ENCODE data around the gene GATA6.

Gene GATA6

GRCh38 chr18:22171258-22172119 lies 2.1 kb downstream of the GATA6 start:
- no peak overlapping the region for H3K4me3 ChIP-seq (replicated peaks; ENCODE audit: low read depth, low read length)
- no peaks in the 10 kb centered on the region; the same call in 1 of the 2 replicates for H3K27me3 ChIP-seq (replicated peaks; ENCODE audit: control insufficient read depth, insufficient read depth, low read length)
- DNase-seq (ENCODE audit: extremely low read depth, insufficient read length), result no peak
- TF ChIP-seq, protein P1, sequence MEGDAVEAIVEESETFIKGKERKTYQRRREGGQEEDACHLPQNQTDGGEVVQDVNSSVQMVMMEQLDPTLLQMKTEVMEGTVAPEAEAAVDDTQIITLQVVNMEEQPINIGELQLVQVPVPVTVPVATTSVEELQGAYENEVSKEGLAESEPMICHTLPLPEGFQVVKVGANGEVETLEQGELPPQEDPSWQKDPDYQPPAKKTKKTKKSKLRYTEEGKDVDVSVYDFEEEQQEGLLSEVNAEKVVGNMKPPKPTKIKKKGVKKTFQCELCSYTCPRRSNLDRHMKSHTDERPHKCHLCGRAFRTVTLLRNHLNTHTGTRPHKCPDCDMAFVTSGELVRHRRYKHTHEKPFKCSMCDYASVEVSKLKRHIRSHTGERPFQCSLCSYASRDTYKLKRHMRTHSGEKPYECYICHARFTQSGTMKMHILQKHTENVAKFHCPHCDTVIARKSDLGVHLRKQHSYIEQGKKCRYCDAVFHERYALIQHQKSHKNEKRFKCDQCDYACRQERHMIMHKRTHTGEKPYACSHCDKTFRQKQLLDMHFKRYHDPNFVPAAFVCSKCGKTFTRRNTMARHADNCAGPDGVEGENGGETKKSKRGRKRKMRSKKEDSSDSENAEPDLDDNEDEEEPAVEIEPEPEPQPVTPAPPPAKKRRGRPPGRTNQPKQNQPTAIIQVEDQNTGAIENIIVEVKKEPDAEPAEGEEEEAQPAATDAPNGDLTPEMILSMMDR (IDR thresholded peaks at IDR 0.05; ENCODE audit: insufficient read depth, low read length, poor library complexity, severe bottlenecking), result no peak
- H3K36me3 ChIP-seq (ENCODE audit: control insufficient read depth, insufficient read depth, low read length), result no peaks in the 10 kb centered on the region

GRCh38 chr18:22172120-22172582 lies 2.8 kb downstream of the GATA6 start:
- DNase-seq (ENCODE audit: extremely low read depth, insufficient read length), result no peak
- Histone ChIP-seq H3K36me3 (ENCODE audit: control insufficient read depth, insufficient read depth, low read length) (no peaks in the 10 kb centered on the region), H3K27me3 (replicated peaks; ENCODE audit: control insufficient read depth, insufficient read depth, low read length) (no peaks in the 10 kb centered on the region; the same call in 1 of the 2 replicates), H3K4me3 (replicated peaks; ENCODE audit: low read depth, low read length) (no peak overlapping the region)
- TF ChIP-seq, protein P1 (IDR thresholded peaks at IDR 0.05; ENCODE audit: insufficient read depth, low read length, poor library complexity, severe bottlenecking), result no peak

- TF ChIP-seq, protein P1 (IDR thresholded peaks at IDR 0.05; ENCODE audit: insufficient read depth, low read length, poor library complexity, severe bottlenecking), result no peak
- no peak for DNase-seq (ENCODE audit: extremely low read depth, insufficient read length)
- H3K27me3 ChIP-seq (replicated peaks; ENCODE audit: control insufficient read depth, insufficient read depth, low read length), result no peaks in the 10 kb centered on the region; the same call in 1 of the 2 replicates
- H3K36me3 ChIP-seq (ENCODE audit: control insufficient read depth, insufficient read depth, low read length), result no peaks in the 10 kb centered on the region
- no peak overlapping the region for H3K4me3 ChIP-seq (replicated peaks; ENCODE audit: low read depth, low read length)
Measured at GRCh38 chr18:22172594-22173049, 3.2 kb downstream of the GATA6 start.

DNA sequence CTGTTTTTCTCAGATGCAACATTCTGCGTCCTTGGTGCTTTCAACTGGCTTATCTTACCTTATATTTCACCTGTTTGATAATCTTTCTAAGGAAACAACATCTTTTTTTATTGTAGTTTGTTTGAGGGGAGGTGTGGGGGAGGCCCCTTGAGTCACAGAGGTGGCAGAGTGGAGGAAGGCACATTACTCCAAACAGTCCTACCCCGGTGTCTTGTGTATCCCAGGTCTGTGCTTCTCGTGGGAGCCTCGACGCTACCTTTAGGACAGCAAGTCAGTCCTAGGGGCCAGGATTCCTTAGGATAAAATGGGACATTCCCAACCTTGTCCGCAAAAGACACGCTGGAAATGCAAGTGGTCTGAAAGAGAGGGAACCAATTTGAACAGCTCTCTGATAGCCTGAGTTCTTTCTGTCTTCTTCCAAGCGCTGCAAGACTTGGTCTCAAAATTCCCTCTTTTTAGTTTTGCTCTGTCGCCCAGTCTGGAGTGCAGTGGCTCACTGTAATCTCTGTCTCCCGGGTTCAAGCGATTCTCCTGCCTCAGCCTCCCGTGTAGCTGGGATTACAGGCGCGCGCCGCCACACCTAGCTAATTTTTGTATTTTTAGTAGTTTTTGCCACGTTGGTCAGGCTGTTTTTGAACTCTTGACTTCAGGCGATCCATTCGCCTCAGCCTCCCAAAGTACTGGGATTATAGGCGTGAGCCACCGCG lies 4.0 kb downstream of the GATA6 start:
- DNase-seq (ENCODE audit: extremely low read depth, insufficient read length), result no peak
- Histone ChIP-seq H3K4me3 (replicated peaks; ENCODE audit: low read depth, low read length) (no peak overlapping the region), H3K36me3 (ENCODE audit: control insufficient read depth, insufficient read depth, low read length) (no peaks in the 10 kb centered on the region), H3K27me3 (replicated peaks; ENCODE audit: control insufficient read depth, insufficient read depth, low read length) (no peaks in the 10 kb centered on the region; the same call in 1 of the 2 replicates)
- TF ChIP-seq, protein P1 (IDR thresholded peaks at IDR 0.05; ENCODE audit: insufficient read depth, low read length, poor library complexity, severe bottlenecking), result no peak

GRCh38 chr18:22173928-22174301 lies 4.5 kb downstream of the GATA6 start:
- H3K36me3 ChIP-seq (ENCODE audit: control insufficient read depth, insufficient read depth, low read length), result no peaks in the 10 kb centered on the region
- TF ChIP-seq, protein P1 (IDR thresholded peaks at IDR 0.05; ENCODE audit: insufficient read depth, low read length, poor library complexity, severe bottlenecking), result no peak
- H3K27me3 ChIP-seq (replicated peaks; ENCODE audit: control insufficient read depth, insufficient read depth, low read length), result no peaks in the 10 kb centered on the region; the same call in 1 of the 2 replicates
- DNase-seq (ENCODE audit: extremely low read depth, insufficient read length), result no peak
- no peak overlapping the region for H3K4me3 ChIP-seq (replicated peaks; ENCODE audit: low read depth, low read length)

Measured in GM06990 (cell line).